Activated CD4-positive, alpha-beta T cell treated with anti-CD3 and anti-CD28 coated beads for 36 hours (primary cell): Measurements from ENCODE around the gene PDE11A. TPM values are rescaled to one million over a fixed set of nuclear protein-coding genes. Genes with fewer than 3 reads are reported as not detected.

ENCODE experiments used
- ATAC-seq: fragments of 200-7000 bp; cut with Tn5 transposase; one replicate; pipeline ENCODE4 v1.10.0; 2021; ENCODE audit warnings: mild to moderate bottlenecking, moderate library complexity
- CTCF ChIA-PET: fragments of 350-600 bp; sonication (Branson Sonifier 250); formaldehyde crosslinking; loops from one replicate; lab custom pipeline; 2021; ENCODE audit warnings: antibody characterized with exemption; lab: Charles Lee
- POLR2A ChIA-PET: fragments of 350-600 bp; sonication (Branson Sonifier 250); formaldehyde crosslinking; loops from one replicate; lab custom pipeline; 2021; ENCODE audit warnings: antibody characterized with exemption, inconsistent platforms; lab: Charles Lee
- DNase-seq: peaks from one replicate; pipeline ENCODE4 v3.0.0-alpha.2; 2020
- H3K27ac Mint-ChIP-seq: one replicate; pipeline ENCODE4 v1.8.0; 2021; ENCODE audit warnings: mixed read lengths
- H3K27me3 Mint-ChIP-seq: one replicate; pipeline ENCODE4 v1.8.0; 2021; ENCODE audit warnings: mixed read lengths
- H3K36me3 Mint-ChIP-seq: one replicate; pipeline ENCODE4 v1.8.0; 2021; ENCODE audit warnings: low read depth, mixed read lengths
- H3K4me1 Mint-ChIP-seq: one replicate; pipeline ENCODE4 v1.8.0; 2021; ENCODE audit warnings: mixed read lengths
- H3K4me3 Mint-ChIP-seq: one replicate; pipeline ENCODE4 v1.8.0; 2021; ENCODE audit warnings: mild to moderate bottlenecking, moderate library complexity, mixed read lengths
- H3K9me3 Mint-ChIP-seq: one replicate; pipeline ENCODE4 v1.8.0; 2021; ENCODE audit warnings: low read depth, mixed read lengths
- intact Hi-C, 2 experiments: fragments of 100-400 bp; cut with DNase I in 1 of 2; cut with micrococcal nuclease in 1 of 2; formaldehyde crosslinking; loops; one replicate each; pipeline versions ENCODE4 v1.14.2 to v1.15.1; 2022 to 2024; cut with DNase I, micrococcal nuclease
- total RNA-seq, 2 experiments: library from RNA; stranded (reverse); gene quantifications; one replicate each; pipeline ENCODE4 v1.2.3, GENCODE V29; 2021

PDE11A gene
- total RNA-seq, 2 experiments from 2014 or later = 0.12 TPM; not detected in 1

DNA sequence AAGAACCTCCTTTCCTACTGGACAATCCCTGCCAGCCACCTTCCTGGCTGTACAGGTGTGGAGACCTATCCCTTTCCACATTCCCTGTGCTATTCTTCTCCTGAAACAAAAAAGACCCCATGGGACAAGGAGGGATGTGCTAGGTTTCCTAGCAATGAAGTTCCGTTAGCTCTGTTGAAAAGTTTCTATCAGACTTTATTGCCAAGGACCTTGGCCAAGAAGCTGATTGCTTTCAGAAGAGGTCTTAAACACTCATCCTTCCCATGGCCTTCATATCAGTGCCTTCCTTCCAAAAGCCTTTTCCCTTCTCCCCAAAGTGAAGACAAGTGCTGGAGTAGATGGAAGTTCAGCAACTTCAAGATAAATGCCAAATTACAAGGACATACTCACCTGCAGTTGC is 485.2 kb downstream of the PDE11A start:
- POLR2A ChIA-PET = no interaction called here
- intact Hi-C loops = no loop called here
- no peak for DNase-seq
- H3K36me3 Mint-ChIP-seq = no peaks in the 10 kb centered on the region
- no peaks in the 10 kb centered on the region for H3K9me3 Mint-ChIP-seq
- no peak overlapping the region for H3K27ac Mint-ChIP-seq
- H3K27me3 Mint-ChIP-seq = no peaks in the 10 kb centered on the region
- CTCF ChIA-PET = no interaction called here
- H3K4me1 Mint-ChIP-seq = no peaks in the 10 kb centered on the region
- ATAC-seq = no peak
- no peak overlapping the region for H3K4me3 Mint-ChIP-seq

DNA sequence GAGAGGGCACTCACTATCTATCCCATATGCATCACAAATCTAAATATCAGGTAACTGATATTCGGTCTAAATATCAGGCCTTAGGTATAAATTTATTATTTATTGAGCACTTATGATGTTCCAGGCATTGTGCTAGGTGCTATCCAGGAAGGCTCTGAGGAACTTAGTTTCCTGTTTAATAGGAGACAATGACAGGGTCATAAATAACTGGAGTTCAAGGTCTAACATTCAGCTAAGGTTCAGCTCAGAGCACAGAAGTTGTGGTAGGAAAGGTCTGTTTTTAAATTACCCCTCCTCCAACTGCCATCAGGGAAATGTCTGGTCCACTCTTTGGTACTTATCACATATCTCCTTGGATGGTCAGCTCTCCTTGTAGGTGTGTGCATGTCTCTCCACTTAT is 486.4 kb downstream of the PDE11A start:
- ChIA-PET POLR2A (no interaction called here), CTCF (interaction anchor here (0.8 to 1.1 kb wide), 2 partner anchors 18 kb away, joined by 3 read pairs; no protein-coding TSS in a partner anchor)
- no peaks in the 10 kb centered on the region for H3K27me3 Mint-ChIP-seq
- DNase-seq (no peak), ATAC-seq (no peak)
- intact Hi-C loops = no loop called here
- no peak overlapping the region for H3K27ac Mint-ChIP-seq
- H3K4me1 Mint-ChIP-seq = no peaks in the 10 kb centered on the region
- no peaks in the 10 kb centered on the region for H3K36me3 Mint-ChIP-seq
- no peak overlapping the region for H3K4me3 Mint-ChIP-seq
- no peaks in the 10 kb centered on the region for H3K9me3 Mint-ChIP-seq

DNA sequence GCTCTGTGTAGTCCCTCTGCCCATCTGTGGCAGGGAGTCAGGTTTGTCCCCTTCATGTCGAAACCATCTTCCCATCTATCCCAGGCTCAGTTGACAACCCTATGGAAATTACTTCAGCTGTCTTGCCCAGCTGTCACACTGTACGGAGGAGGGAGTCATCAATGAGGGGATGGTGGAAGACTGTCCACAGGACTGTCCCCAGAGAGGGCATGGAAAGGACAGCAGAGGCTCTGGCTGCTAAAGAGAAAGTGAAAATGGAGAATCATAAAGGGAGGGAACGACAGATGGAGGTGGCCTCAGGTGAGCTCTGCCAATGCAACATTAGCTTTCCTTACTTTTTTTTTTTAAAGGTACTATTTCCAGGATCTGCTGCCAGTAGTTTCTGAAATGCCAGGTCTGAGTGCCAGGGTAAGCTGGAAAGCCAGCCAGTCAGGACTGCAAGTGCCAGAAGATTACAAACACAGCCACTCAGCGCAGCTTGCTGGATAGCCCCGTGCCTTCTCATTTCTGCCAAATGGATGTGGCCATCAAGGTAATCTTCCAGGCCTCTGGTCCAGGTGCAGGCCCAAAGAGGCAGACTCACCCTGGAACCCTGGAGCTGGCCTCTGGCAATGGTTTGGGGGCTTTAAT is 487.2 kb downstream of the PDE11A start:
- no peak overlapping the region for H3K27ac Mint-ChIP-seq
- ATAC-seq (no peak), DNase-seq (no peak)
- ChIA-PET POLR2A (no interaction called here), CTCF (interaction anchor here (0.8 to 1.1 kb wide), 3 partner anchors 17 to 19 kb away, joined by 3 to 4 read pairs (median 3); no protein-coding TSS in a partner anchor)
- H3K27me3 Mint-ChIP-seq = no peaks in the 10 kb centered on the region
- H3K9me3 Mint-ChIP-seq = no peaks in the 10 kb centered on the region
- intact Hi-C loops = no loop called here
- no peaks in the 10 kb centered on the region for H3K4me1 Mint-ChIP-seq
- H3K4me3 Mint-ChIP-seq = no peak overlapping the region
- no peaks in the 10 kb centered on the region for H3K36me3 Mint-ChIP-seq

DNA sequence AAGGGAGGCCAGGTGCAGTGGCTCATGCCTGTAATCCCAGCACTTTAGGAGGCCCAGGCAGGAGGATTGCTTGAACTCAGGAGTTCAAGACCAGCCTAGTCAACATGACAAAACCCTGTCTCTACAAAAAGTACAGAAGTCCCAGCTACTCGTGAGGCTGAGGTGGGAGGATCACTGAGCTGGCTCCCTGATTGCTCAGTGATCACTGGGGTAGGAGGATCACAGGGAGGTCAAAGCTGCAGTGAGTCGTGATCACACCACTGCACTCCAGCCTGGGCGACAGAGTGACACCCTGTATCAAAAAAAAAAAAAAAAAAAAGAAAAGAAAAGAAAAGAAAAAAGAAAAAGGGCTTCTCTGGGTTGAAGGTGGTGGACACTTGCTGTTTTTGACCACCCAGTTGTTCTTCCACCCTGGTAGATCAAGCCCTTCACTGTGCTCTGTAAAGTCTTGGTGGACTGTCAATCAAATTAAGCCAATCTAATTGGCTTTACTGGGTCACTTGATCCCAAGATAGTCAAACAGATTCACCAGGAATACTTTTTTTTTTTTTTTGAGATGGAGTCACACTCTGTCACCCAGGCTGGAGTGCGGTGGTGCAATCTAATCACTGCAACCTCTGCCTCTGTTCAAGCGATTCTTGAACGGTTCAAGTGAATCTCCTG is 488.4 kb downstream of the PDE11A start:
- intact Hi-C loops = no loop called here
- no peaks in the 10 kb centered on the region for H3K27me3 Mint-ChIP-seq
- ChIA-PET POLR2A (no interaction called here), CTCF (interaction anchor here (1.1 kb wide), 1 partner anchor 20 kb away, joined by 4 read pairs; no protein-coding TSS in a partner anchor)
- no peak overlapping the region for H3K4me3 Mint-ChIP-seq
- H3K27ac Mint-ChIP-seq = no peak overlapping the region
- DNase-seq (peak; percentile 6), ATAC-seq (no peak)
- H3K4me1 Mint-ChIP-seq = no peaks in the 10 kb centered on the region
- H3K36me3 Mint-ChIP-seq = no peaks in the 10 kb centered on the region
- H3K9me3 Mint-ChIP-seq = no peaks in the 10 kb centered on the region

DNA sequence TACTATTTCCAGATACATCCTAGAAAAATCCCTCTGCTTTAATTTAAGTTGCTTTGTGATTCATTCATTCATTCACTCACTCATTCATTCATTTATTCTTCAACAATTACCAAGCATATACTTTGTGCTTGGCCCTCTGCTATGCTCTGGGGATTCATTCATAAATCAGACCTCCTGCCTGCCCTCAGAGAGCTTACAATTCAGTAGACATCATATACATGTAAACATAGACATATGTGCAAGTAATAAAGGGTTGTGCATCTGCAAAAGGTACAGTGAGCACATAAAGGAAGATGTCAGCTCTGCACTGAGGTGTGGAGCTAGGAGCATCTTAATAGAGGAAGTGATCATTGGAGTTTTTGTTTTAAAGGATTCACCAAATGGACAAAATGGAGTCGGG is 490.6 kb downstream of the PDE11A start:
- no peaks in the 10 kb centered on the region for H3K36me3 Mint-ChIP-seq
- H3K4me1 Mint-ChIP-seq = no peaks in the 10 kb centered on the region
- H3K9me3 Mint-ChIP-seq = no peaks in the 10 kb centered on the region
- intact Hi-C loops = no loop called here
- DNase-seq (no peak), ATAC-seq (no peak)
- H3K4me3 Mint-ChIP-seq = no peak overlapping the region
- POLR2A ChIA-PET = no interaction called here
- H3K27me3 Mint-ChIP-seq = no peaks in the 10 kb centered on the region
- H3K27ac Mint-ChIP-seq = no peak overlapping the region
- CTCF ChIA-PET = no interaction called here

DNA sequence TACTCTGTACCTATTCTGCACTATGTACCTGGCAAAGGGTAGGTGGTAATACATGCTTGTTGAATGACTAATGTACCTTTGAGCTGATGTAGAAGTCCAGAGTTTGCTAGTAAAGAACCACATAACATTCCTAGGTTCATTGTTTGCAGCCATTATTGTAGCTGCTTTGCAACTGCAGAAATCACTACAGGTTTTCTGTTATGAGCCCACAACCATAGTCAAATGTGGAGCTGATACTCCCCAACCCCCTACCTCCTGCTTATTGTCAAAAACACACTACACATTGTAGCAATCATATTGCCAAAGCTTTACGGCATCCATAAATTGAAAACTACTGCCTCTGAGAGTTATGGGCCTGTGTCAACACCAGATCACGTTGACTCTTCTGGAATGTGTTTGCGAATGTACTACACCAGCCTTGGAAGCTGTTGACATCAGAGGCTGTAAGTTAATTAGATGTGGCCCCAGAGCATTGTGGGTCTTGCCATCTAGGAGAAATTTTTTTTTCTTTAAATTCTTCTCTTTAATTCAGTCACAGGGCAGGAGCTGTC is 493.0 kb downstream of the PDE11A start:
- ATAC-seq (no peak), DNase-seq (no peak)
- H3K4me1 Mint-ChIP-seq = no peaks in the 10 kb centered on the region
- ChIA-PET CTCF (interaction anchor here (1.2 to 1.4 kb wide), 2 partner anchors 15 to 25 kb away, joined by 3 read pairs; no protein-coding TSS in a partner anchor), POLR2A (no interaction called here)
- no peak overlapping the region for H3K4me3 Mint-ChIP-seq
- H3K9me3 Mint-ChIP-seq = no peaks in the 10 kb centered on the region
- intact Hi-C loops = no loop called here
- no peaks in the 10 kb centered on the region for H3K36me3 Mint-ChIP-seq
- no peak overlapping the region for H3K27ac Mint-ChIP-seq
- no peaks in the 10 kb centered on the region for H3K27me3 Mint-ChIP-seq

DNA sequence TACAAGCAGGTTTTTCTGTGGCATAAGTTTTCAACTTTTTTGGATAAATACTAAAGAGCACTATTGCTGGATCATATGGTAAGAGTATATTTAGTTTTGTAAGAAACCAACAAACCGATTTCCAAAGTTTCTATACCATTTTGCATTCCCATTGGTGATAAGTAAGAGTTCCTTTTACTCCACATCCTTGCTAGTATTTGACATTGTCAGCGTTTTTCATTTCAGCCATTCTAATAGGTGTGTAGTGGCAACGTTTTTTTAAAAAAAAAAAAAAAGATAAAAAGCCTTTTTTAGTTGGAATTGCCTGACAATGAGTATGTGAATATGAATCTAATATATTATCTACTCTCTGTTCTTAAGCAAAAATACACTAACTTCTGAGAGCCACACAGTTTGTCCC is 494.1 kb downstream of the PDE11A start:
- H3K27ac Mint-ChIP-seq = no peak overlapping the region
- no peaks in the 10 kb centered on the region for H3K27me3 Mint-ChIP-seq
- no peaks in the 10 kb centered on the region for H3K9me3 Mint-ChIP-seq
- intact Hi-C loops = no loop called here
- ChIA-PET POLR2A (no interaction called here), CTCF (interaction anchor here (1.2 to 1.4 kb wide), 2 partner anchors 16 to 26 kb away, joined by 3 read pairs; no protein-coding TSS in a partner anchor)
- H3K4me1 Mint-ChIP-seq = no peaks in the 10 kb centered on the region
- ATAC-seq (no peak), DNase-seq (no peak)
- H3K36me3 Mint-ChIP-seq = no peaks in the 10 kb centered on the region
- no peak overlapping the region for H3K4me3 Mint-ChIP-seq

DNA sequence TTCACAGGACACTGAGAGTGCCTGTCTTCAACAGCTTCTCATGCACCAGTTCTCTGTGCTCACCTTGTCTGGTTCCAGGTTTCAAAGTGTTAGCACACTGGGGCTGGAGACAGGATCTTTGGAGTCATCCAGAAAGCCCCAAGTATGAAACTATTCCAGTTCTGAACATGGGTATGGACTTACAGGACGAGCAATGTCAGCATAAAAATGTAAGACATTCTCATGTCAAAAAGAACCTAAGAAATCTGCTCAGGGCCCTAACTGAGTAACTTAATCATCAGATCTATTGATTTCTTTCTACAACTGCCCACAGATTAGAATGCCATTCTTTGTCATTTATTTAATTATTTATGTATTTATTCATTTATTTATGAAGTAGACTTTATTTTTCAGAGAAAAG is 495.5 kb downstream of the PDE11A start:
- ATAC-seq = no peak
- Mint-ChIP-seq H3K4me1 (no peaks in the 10 kb centered on the region), H3K9me3 (no peaks in the 10 kb centered on the region), H3K4me3 (no peak overlapping the region), H3K27ac (no peak overlapping the region), H3K27me3 (no peaks in the 10 kb centered on the region), H3K36me3 (no peaks in the 10 kb centered on the region)
- no peak for DNase-seq
- POLR2A ChIA-PET = no interaction called here
- intact Hi-C loops = no loop called here
- CTCF ChIA-PET = no interaction called here

DNA sequence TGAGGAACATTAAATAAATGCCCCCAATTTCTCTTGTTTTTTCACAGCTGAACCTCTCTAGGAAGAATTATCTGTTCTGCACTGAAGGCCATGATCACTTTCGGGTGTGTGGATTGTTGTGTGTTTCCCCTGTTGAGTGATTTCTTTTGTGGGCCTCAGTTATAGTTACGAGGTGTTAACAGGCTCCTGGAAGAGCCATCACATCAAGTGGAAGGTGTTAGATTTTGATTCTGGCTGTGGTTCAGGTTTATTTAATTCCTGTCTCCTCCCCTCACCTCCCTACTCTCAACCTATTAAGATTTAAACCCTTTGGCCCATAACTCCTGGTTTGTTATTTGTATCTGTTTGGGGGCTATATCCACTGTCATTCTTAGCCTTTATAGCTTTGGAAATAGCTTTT is 497.2 kb downstream of the PDE11A start:
- no peak for ATAC-seq
- H3K9me3 Mint-ChIP-seq = no peaks in the 10 kb centered on the region
- H3K4me1 Mint-ChIP-seq = no peaks in the 10 kb centered on the region
- intact Hi-C loops = no loop called here
- POLR2A ChIA-PET = no interaction called here
- no peaks in the 10 kb centered on the region for H3K27me3 Mint-ChIP-seq
- H3K36me3 Mint-ChIP-seq = no peaks in the 10 kb centered on the region
- DNase-seq = no peak
- H3K27ac Mint-ChIP-seq = no peak overlapping the region
- CTCF ChIA-PET = no interaction called here
- no peak overlapping the region for H3K4me3 Mint-ChIP-seq

DNA sequence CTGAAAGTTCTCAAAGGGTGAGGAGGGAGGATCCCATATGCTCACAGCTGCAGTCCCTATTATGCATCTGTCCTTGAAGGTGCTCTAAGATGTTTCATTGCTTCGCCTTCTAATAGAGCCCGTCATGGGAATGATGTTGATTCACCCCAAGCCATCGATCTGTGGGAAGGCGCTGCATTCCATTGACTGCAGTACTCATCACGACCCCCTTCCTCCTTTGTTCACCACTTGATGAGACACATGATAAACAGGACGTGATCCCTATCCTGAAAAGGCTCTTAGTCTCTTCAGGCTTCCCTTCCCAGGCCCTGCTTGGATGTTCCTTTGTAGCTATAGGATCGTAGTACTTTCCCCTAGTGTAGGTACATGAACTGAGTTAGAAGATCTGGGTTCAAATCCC is 498.2 kb downstream of the PDE11A start:
- DNase-seq (no peak), ATAC-seq (no peak)
- H3K27me3 Mint-ChIP-seq = no peaks in the 10 kb centered on the region
- no peak overlapping the region for H3K27ac Mint-ChIP-seq
- CTCF ChIA-PET = no interaction called here
- no peaks in the 10 kb centered on the region for H3K36me3 Mint-ChIP-seq
- intact Hi-C loops = no loop called here
- POLR2A ChIA-PET = no interaction called here
- no peaks in the 10 kb centered on the region for H3K9me3 Mint-ChIP-seq
- no peaks in the 10 kb centered on the region for H3K4me1 Mint-ChIP-seq
- H3K4me3 Mint-ChIP-seq = no peak overlapping the region
